Right lobe of liver (tissue), 6 donors: ENCODE measurements around the gene ELAPOR1. TPM values are rescaled to one million over a fixed set of nuclear protein-coding genes. Genes with fewer than 3 reads are reported as not detected.

Experiments used
- ATAC-seq, 4 donors: fragments of 200-7000 bp; cut with Tn5 transposase; one replicate each; pipeline ENCODE4 v1.9.1; 2020; ENCODE audit warnings: mild to moderate bottlenecking in 4 of 4, moderate library complexity in 4 of 4
- DNase-seq, 3 donors: peaks; one replicate each; pipeline ENCODE4 v3.0.0-alpha.2; 2020
- H3K27ac ChIP-seq, 3 donors: fragments of 200-600 bp; one replicate each; pipeline ENCODE4 v1.8.0; 2022
- H3K27me3 ChIP-seq, 2 donors: fragments of 200-600 bp; one replicate each; pipeline ENCODE4 v1.8.0; 2022
- H3K36me3 ChIP-seq, 4 donors: fragments of 200-600 bp; sonication (generic) in 1 of 4; one replicate each; pipeline versions ENCODE4 v1.5.1 to v1.8.0; 2017 to 2022; ENCODE audit warnings: control low read depth in 1 of 4
- H3K4me1 ChIP-seq, 4 donors: fragments of 200-600 bp; sonication (generic) in 1 of 4; one replicate each; pipeline versions ENCODE4 v1.5.1 to v1.8.0; 2017 to 2022; ENCODE audit warnings: control low read depth in 1 of 4
- H3K4me3 ChIP-seq, 3 donors: fragments of 200-600 bp; one replicate each; pipeline ENCODE4 v1.8.0; 2022
- H3K9me3 ChIP-seq, 4 donors: fragments of 200-600 bp; sonication (generic) in 1 of 4; one replicate each; pipeline versions ENCODE4 v1.5.1 to v1.8.0; 2017 to 2022; ENCODE audit warnings: control low read depth in 1 of 4
- CTCF ChIP-seq, 4 donors: fragments of 200-600 bp in 3 of 4; fragments of 450-650 bp in 1 of 4; IDR thresholded peaks; one replicate each; pipeline versions ENCODE4 v1.5.1 to v1.8.0; 2016 to 2022; ENCODE audit warnings: antibody characterized with exemption in 4 of 4, mild to moderate bottlenecking in 2 of 4
- POLR2A ChIP-seq: fragments of 450-650 bp; IDR thresholded peaks from one replicate; pipeline ENCODE4 v1.6.1; 2017; ENCODE audit warnings: antibody characterized with exemption, mild to moderate bottlenecking
- intact Hi-C, 2 donors: fragments of 100-400 bp; cut with DNase I; formaldehyde crosslinking; loops; one replicate each; pipeline versions ENCODE4 v1.11.2 to v1.14.1; 2022
- small RNA-seq, 2 experiments: library from RNA; depleted of rRNA; stranded (forward); fragments of <200 nt; gene quantifications; one replicate each; pipeline ENCODE3, GENCODE V24; 2016
- total RNA-seq, 6 experiments: library from RNA; depleted of rRNA in 2 of 6; stranded (reverse); fragments of >200 nt in 2 of 6; fragmentation: NEBNext Ultra II Directional in 3 of 6; extraction: Animal tissue kit (Norgen Biotek cat#: 25700) in 3 of 6; gene quantifications; one replicate each; pipeline versions ENCODE4 v1.1.0 to v1.2.4, GENCODE V29; 2016 to 2023
- donor health status: DM: no; HTN: yes; CAD: no.
- donor health status: DM: no; HTN: no; CAD: no.
- donor health status: DM: no; HTN: no; CAD: no.
- donor health status: DM: no; HTN: yes; CAD: no.
- donor health status: DM: no; HTN: yes; CAD: no.

The ELAPOR1 gene
- total RNA-seq, 6 experiments from 2014 or later = 0.16 to 1.2 (median 0.22) TPM

- Histone ChIP-seq H3K4me3 (no peak overlapping the region), H3K4me1 (no peaks in the 10 kb centered on the region), H3K27ac (no peak overlapping the region), H3K9me3 (no peaks in the 10 kb centered on the region), H3K36me3 (no peaks in the 10 kb centered on the region), H3K27me3 (no peaks in the 10 kb centered on the region)
- TF ChIP-seq CTCF (IDR thresholded peaks at IDR 0.05) (no peak), POLR2A (no peak)
- ATAC-seq = no peak
- intact Hi-C loops = no loop called here
- DNase-seq = no peak
Observed at GRCh38 chr1:109163551-109163950, 49.6 kb downstream of the ELAPOR1 start.

Small RNA genes lying within 50 kb of the gene (small RNA-seq; reads per million reads assigned to genes)
- gene AL356488.2 = 0 reads per million in 2 experiments

Other genes with a start within 250 kb of the ELAPOR1 start
- 1 to 10 TPM in 2 of 6 experiments, under 1 TPM in 4; 0.51 to 2.1 (median 0.89) TPM for gene GPSM2, start 237.1 kb upstream of the ELAPOR1 start, total RNA-seq
- 10 to 100 TPM; 14.1 to 22.1 (median 19.5) TPM for gene CLCC1, start 150.6 kb upstream of the ELAPOR1 start, total RNA-seq
- 1 to 10 TPM; 2.4 to 4.2 (median 2.6) TPM for gene WDR47, start 72.0 kb upstream of the ELAPOR1 start, total RNA-seq
- 10 to 100 TPM; 19.2 to 41.1 (median 26.4) TPM for gene TAF13, start 38.1 kb upstream of the ELAPOR1 start, total RNA-seq
- gene TMEM167B, start 23.4 kb upstream of the ELAPOR1 start, total RNA-seq = 10 to 100 TPM; 10.5 to 21.9 (median 15.1) TPM
- gene SARS1, start 99.8 kb downstream of the ELAPOR1 start, total RNA-seq = 100 to 1,000 TPM in 2 of 6 experiments, 10 to 100 TPM in 4; 73.5 to 123 (median 91.6) TPM
- 1 to 10 TPM; 1.3 to 3.3 (median 3.0) TPM for gene CELSR2, start 135.4 kb downstream of the ELAPOR1 start, total RNA-seq
- gene PSRC1, start 169.0 kb downstream of the ELAPOR1 start, total RNA-seq = 1 to 10 TPM in 5 of 6 experiments, under 1 TPM in 1; 0.70 to 3.4 (median 1.5) TPM
- not detected for gene MYBPHL, start 192.9 kb downstream of the ELAPOR1 start, total RNA-seq